Measurements from ENCODE around the gene USP26.
"Not testable (repeated sequence)": the region's sequence is repeated elsewhere in the genome, so short reads cannot be mapped to it uniquely, and the experiment has no call there.

The USP26 gene

GRCh38 chrX:133007458-133007857, 89.5 kb downstream of the USP26 start:
- no peak for DNase-seq

- no peak for DNase-seq
Observed at GRCh38 chrX:133005616-133006015, 91.3 kb downstream of the USP26 start.

DNA sequence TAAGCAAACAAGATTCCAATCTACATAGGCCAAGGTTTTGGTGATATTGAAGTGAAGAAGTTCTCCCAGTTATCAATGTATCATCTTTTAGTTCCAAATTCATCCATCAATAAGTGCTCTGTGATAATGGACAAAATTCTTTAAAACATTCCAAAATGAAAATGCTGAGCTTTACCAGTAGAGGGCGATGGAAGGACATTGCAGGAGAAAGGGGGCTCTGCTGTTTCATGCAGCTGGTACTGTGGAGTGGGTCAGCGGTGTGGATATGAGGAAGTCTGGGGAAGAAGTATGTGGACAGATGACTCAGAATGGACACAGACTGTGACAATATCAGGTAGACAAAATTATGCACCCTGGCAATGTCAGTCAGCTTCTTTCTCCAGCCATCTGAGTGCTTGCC, 91.9 kb downstream of the USP26 start:
- no peak for DNase-seq

- no peak for DNase-seq
Observed at GRCh38 chrX:132999209-132999608, 97.7 kb downstream of the USP26 start.

GRCh38 chrX:132990835-132991234, 106.1 kb downstream of the USP26 start:
- no peak for DNase-seq

DNA sequence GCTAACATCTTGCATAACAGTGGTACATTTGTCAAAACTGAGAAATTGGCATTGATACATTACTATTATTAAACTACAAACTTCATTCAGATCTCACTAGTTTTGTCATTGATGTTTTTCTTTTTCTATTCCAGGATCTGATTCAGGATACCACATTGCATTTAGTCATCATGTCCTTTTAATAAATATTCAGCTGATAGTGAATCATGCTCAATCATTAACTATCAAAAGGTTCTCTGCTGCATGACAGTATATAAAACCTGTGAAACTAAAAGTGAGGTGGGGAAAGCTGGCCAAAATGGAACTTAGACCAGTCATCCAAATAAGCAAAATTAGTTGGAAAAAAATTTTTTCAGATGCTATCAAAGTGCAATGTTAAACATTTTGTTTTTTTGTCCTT, 110.4 kb downstream of the USP26 start:
- no peak for DNase-seq

DNA sequence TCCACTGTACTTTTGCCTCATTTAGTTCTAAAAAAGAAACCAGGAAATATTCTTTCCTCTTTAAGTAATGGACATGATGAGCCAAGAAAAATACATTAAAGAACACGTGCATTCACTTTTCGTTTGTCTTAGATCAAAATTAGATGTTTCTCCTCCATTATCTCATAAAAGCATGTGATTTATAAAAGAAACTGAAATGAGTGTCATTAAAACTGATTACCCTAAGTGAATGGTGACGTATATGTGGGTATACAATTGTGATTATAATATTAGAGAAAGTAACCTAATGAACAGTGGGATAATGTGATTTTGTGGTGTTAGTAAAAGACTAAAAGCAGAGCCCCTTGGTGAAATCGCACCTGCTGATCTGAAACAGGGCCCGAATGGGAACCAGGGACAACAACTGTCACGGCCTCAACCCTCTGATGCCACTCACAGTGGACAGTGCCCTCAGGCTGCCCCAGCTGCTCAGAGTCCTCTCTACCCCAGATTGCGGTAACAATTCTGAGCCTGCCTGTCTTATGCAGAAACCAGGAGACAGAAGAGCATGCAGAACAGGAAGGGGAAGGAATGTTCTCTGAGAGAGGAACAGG, 112.8 kb downstream of the USP26 start:
- DNase-seq: no peak

DNA sequence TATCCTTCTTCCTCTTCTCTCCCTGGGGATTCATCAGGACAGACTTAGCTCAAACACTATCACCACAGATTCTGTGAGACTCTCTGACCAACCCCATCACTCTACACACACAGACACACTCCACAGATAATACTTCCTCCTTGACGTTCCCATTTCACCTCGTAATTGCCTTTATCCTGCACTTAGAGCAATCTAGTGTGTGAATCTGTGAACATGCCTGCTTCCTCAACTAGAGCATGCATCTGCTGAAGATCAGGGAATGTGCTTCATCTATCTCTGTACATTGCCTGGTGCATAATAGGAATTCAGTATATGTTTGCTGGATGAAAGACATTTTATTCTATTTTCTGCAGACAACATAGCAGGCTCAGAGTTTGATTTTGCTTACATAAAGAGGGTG, 113.4 kb downstream of the USP26 start:
- no peak for DNase-seq

- not testable (repeated sequence) for DNase-seq
Observed at GRCh38 chrX:132980035-132980434, 116.9 kb downstream of the USP26 start.
